Measurements from ENCODE around the gene PLXNA2. TPM values are rescaled to one million over a fixed set of nuclear protein-coding genes. Genes with fewer than 3 reads are reported as not detected.

The PLXNA2 gene
- total and polyA plus RNA-seq, 2 of the 4 experiments (the other 2 are of a cell fraction) = 0.72 to 1.1 TPM

- WGBS, 2 experiments (ENCODE audit: extremely low coverage in 2 of 2, insufficient read length in 1 of 2) = 70% methylated on average over 2 of the region's 17 CpGs; no CpG with 5 or more reads in 1 of the 2 experiments
- H3K79me1 ChIP-seq (ENCODE audit: low read depth in 1 of 2, low read length in 2 of 2) = peaks cover 0 to 52% of the 10 kb centered on the region in 2 experiments; a peak in 3 of 4 replicates
- TF ChIP-seq SMC3 (IDR thresholded peaks at IDR 0.05; ENCODE audit: low read depth, low read length) (no peak), ELK1 (IDR thresholded peaks at IDR 0.05; ENCODE audit: borderline replicate concordance, low read depth, low read length) (no peak), POLR2A (IDR thresholded peaks at IDR 0.05; ENCODE audit: low read depth, low read length) (no peak), USF2 (IDR thresholded peaks at IDR 0.05; ENCODE audit: low read depth, low read length) (no peak), BHLHE40 (IDR thresholded peaks at IDR 0.05; ENCODE audit: low read depth, low read length) (no peak), RCOR1 (IDR thresholded peaks at IDR 0.05; ENCODE audit: insufficient replicate concordance, low read length) (no peak), NFE2L2 (IDR thresholded peaks at IDR 0.05; ENCODE audit: low read depth, low read length) (peak; percentile 82; the same call in 1 of the 2 replicates), MAFK (IDR thresholded peaks at IDR 0.05; ENCODE audit: low read depth, low read length) (peak; percentile 28; the same call in 1 of the 2 replicates), CTCF (conservative IDR thresholded peaks at IDR 0.05; ENCODE audit: low read depth, low read length) (no peak), FOS (IDR thresholded peaks at IDR 0.05; ENCODE audit: low read depth, low read length) (peak; percentile 48; the same call in 1 of the 2 replicates), RAD21 (IDR thresholded peaks at IDR 0.05; ENCODE audit: low read length) (no peak), MAZ (IDR thresholded peaks at IDR 0.05; ENCODE audit: borderline replicate concordance, low read depth, low read length) (peak; percentile 38; the same call in 1 of the 2 replicates), MXI1 (IDR thresholded peaks at IDR 0.05; ENCODE audit: borderline replicate concordance, low read depth, low read length) (no peak)
These were observed 8.0 kb downstream of the PLXNA2 start for GRCh38 chr1:208235982-208236761.

More at GRCh38 chr1:208235982-208236761, 8.0 kb downstream of the PLXNA2 start:
- H4K5ac ChIP-seq (ENCODE audit: low read depth, low read length) = peak overlapping the region; percentile 76
- intact Hi-C loops (cut with micrococcal nuclease) (no loop called here), dilution Hi-C loops (cut with HindIII; ENCODE audit: low sequenced_read_pairs, unreplicated experiment) (no loop called here), in situ Hi-C loops (cut with MboI; ENCODE audit: low sequenced_read_pairs) (no loop called here)
- peak overlapping the region; percentile 88 for H2AFZ ChIP-seq (replicated peaks; ENCODE audit: low read length, poor library complexity)
- peak overlapping the region; percentile 81 for H3K14ac ChIP-seq (replicated peaks; ENCODE audit: low read depth, low read length)
- H3K9ac ChIP-seq (ENCODE audit: low read depth, low read length) = 0 out of 2 replicates have a peak overlapping the region, but pooled peaks have one; percentile 4
- H2AK9ac ChIP-seq (replicated peaks; ENCODE audit: low read depth, low read length, poor library complexity) = peak overlapping the region; percentile 17
- H4K20me1 ChIP-seq (ENCODE audit: insufficient read depth, low read length) = no peaks in the 10 kb centered on the region
- H2BK120ac ChIP-seq (ENCODE audit: low read depth, low read length) = peak overlapping the region; percentile 87
- no peaks in the 10 kb centered on the region for H3K36me3 ChIP-seq (ENCODE audit: control insufficient read depth, insufficient read depth, low read length)
- ChIA-PET CTCF (interaction anchor here (1.2 to 11.3 kb wide), 3 partner anchors 9 to 273 kb away, joined by 3 to 158 read pairs (median 4); no protein-coding TSS in a partner anchor), POLR2A (ENCODE audit: unreplicated experiment) (interaction anchor here (0.5 kb wide), 1 partner anchor 186 kb away, joined by 3 read pairs; no protein-coding TSS in a partner anchor)
- peaks cover 34% of the 10 kb centered on the region for H3K4me1 ChIP-seq (ENCODE audit: control insufficient read depth, insufficient read depth, low read length)
- H3K27ac ChIP-seq (ENCODE audit: insufficient read depth, low read length) = peak overlapping the region; percentile 14; the same call in 1 of the 2 replicates
- H3K4me3 ChIP-seq (ENCODE audit: insufficient read depth, low read depth, low read length) = no peak overlapping the region
- peak overlapping the region; percentile 93 for H4K8ac ChIP-seq (ENCODE audit: low read depth in 2 of 2, low read length in 2 of 2)
- H2BK5ac ChIP-seq (ENCODE audit: low read depth, low read length, poor library complexity, severe bottlenecking) = peak overlapping the region; percentile 27
- BruUV-seq (replicated peaks) = no TSS peak
- H4K91ac ChIP-seq (ENCODE audit: insufficient read depth, low read depth, low read length) = peak overlapping the region; percentile 86
- H2BK15ac ChIP-seq (ENCODE audit: low read depth, low read length) = peak overlapping the region; percentile 81; the same call in 2 of the 3 replicates
- peak overlapping the region; percentile 89 for H2BK20ac ChIP-seq (ENCODE audit: low read depth, low read length)
- H3K27me3 ChIP-seq (ENCODE audit: control insufficient read depth, insufficient read depth, low read length) = no peaks in the 10 kb centered on the region; the same call in 1 of the 2 replicates
- peaks cover 21% of the 10 kb centered on the region for H3K9me1 ChIP-seq (ENCODE audit: insufficient read depth, low read length)
- ATAC-seq (ENCODE audit: low read depth) = peak; percentile 38
- peak overlapping the region; percentile 73; the same call in 1 of the 2 replicates for H2AK5ac ChIP-seq (ENCODE audit: low read depth, low read length)
- H3K23ac ChIP-seq (ENCODE audit: low read depth, low read length) = peak overlapping the region; percentile 68; the same call in 1 of the 2 replicates
- peak; percentile 71 for DNase-seq
- H3K56ac ChIP-seq (ENCODE audit: extremely low read depth, insufficient read depth, low read length) = no peak overlapping the region
- H3K4me2 ChIP-seq (ENCODE audit: low read depth, low read length) = 0 out of 2 replicates have a peak overlapping the region, but pooled peaks have one; percentile 1
- peak overlapping the region; percentile 72 for H3K18ac ChIP-seq (ENCODE audit: low read depth, low read length)
- H3K4ac ChIP-seq (ENCODE audit: low read depth, low read length) = peak overlapping the region; percentile 93
- H3K9me3 ChIP-seq (ENCODE audit: control insufficient read depth, insufficient read depth, low read length) = no peaks in the 10 kb centered on the region
